ENCODE measurements around the gene NFE2L1.

DNA sequence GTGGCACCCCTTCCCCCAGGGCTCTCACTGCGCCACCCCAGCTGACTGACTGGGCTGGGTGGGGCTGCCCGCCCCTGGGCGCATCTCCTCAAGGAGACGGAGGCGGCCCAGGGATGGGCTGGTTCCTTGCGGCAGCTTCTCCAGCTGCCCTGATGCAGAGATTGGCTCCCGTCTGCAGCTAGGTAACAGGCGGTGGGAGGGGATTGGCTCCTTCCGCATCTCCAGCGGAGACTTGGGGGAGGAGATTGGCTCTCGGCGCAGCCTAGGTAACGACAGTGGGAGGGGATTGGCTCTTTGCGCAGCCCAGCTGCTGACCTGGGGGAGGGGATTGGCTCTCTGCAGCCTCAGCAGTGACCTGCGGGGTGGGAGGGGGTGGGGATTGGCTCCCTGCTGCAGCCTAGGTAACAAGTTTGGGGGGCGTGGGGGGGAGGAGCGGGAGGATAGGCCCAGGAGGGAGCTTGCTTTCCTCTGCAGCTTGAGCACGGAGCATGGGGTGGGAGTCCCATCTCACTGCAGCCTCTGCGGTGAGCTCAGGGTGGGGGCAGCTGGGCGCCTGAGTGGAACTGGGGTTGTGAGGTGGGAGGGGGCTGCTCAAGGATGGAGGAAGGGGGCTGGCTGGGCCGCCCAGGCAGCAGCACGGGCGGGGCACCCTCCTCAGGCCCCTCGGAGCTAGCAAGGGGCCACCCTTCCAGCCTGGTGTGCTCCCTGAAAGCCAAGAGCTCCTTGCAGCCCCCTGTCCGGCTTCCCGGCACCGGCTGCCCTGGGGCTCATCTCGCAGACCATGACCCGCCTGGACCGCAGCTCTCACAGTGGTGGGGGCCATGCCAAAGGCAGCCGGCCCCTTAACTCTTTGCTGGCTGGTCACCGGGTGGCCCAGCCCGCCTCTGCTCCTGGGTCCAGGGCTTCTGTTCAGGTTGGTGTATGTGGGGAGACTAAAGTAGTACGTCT lies 6.4 kb downstream of the NFE2L1 start:
- TF ChIP-seq, protein P1, sequence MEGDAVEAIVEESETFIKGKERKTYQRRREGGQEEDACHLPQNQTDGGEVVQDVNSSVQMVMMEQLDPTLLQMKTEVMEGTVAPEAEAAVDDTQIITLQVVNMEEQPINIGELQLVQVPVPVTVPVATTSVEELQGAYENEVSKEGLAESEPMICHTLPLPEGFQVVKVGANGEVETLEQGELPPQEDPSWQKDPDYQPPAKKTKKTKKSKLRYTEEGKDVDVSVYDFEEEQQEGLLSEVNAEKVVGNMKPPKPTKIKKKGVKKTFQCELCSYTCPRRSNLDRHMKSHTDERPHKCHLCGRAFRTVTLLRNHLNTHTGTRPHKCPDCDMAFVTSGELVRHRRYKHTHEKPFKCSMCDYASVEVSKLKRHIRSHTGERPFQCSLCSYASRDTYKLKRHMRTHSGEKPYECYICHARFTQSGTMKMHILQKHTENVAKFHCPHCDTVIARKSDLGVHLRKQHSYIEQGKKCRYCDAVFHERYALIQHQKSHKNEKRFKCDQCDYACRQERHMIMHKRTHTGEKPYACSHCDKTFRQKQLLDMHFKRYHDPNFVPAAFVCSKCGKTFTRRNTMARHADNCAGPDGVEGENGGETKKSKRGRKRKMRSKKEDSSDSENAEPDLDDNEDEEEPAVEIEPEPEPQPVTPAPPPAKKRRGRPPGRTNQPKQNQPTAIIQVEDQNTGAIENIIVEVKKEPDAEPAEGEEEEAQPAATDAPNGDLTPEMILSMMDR (conservative IDR thresholded peaks at IDR 0.05; ENCODE audit: low read depth, low read length): no peak
- no peak for TF ChIP-seq EZH2 (IDR thresholded peaks at IDR 0.05; ENCODE audit: borderline replicate concordance, low read depth, low read length, poor library complexity, severe bottlenecking)
